Measurements from ENCODE around the gene DNAJC13. TPM values are rescaled to one million over a fixed set of nuclear protein-coding genes. Genes with fewer than 3 reads are reported as not detected.

The DNAJC13 gene
- total and polyA plus RNA-seq, 2 of the 8 experiments (the other 6 are each of a cell fraction or from before 2014, with no cell fraction given), result 7.9 to 28.8 TPM

GRCh38 chr3:132507657-132508056, 90.4 kb downstream of the DNAJC13 start:
- no peak overlapping the region for H2BK15ac ChIP-seq (ENCODE audit: low read length)
- no peak overlapping the region for H3K4me2 ChIP-seq (ENCODE audit: insufficient read depth in 1 of 2, low read depth in 2 of 2, low read length in 2 of 2)
- ChIA-PET POLR2A (ENCODE audit: partially characterized antibody) (no interaction called here), CTCF (ENCODE audit: partially characterized antibody) (no interaction called here)
- no peak for FAIRE-seq
- H3K4me1 ChIP-seq (replicated peaks in 1 of 4; ENCODE audit: control insufficient read depth in 3 of 4, insufficient read depth in 4 of 4, low read length in 3 of 4), result no peaks in the 10 kb centered on the region
- no peaks in the 10 kb centered on the region for H3K79me2 ChIP-seq (ENCODE audit: control insufficient read depth in 1 of 2, insufficient read depth in 2 of 2, low read length in 2 of 2)
- 95% methylated on average over 4 of the region's 4 CpGs; no CpG with 5 or more reads in 1 of the 2 experiments for WGBS, 2 experiments (ENCODE audit: extremely low coverage in 1 of 2, insufficient coverage in 1 of 2, insufficient read length in 1 of 2, insufficient replicate concordance in 2 of 2, low coverage in 1 of 2, low lambda C conversion rate in 2 of 2, missing lambda C conversion rate in 1 of 2)
- no peak overlapping the region for H2BK20ac ChIP-seq (ENCODE audit: low read length)
- peaks cover 0 to 1% (median 0%) of the 10 kb centered on the region in 4 experiments; a peak in 1 of 7 replicates for H3K27me3 ChIP-seq (replicated peaks in 1 of 4; ENCODE audit: control insufficient read depth in 3 of 4, extremely low read depth in 1 of 4, insufficient read depth in 3 of 4, low read length in 3 of 4)
- no peak overlapping the region for H2BK5ac ChIP-seq (ENCODE audit: low read depth, low read length)
- no peak overlapping the region for H3K4me3 ChIP-seq (ENCODE audit: extremely low read depth in 1 of 4, insufficient read depth in 2 of 4, low read depth in 3 of 4, low read length in 4 of 4)
- no peak overlapping the region for H2BK120ac ChIP-seq (replicated peaks; ENCODE audit: low read depth, low read length)
- no peak overlapping the region for H3K9ac ChIP-seq (replicated peaks in 1 of 4; ENCODE audit: extremely low read depth in 1 of 4, low read depth in 3 of 4, low read length in 3 of 4)
- no peak overlapping the region for H3K27ac ChIP-seq (ENCODE audit: low read depth, low read length)
- no peak overlapping the region for H3K56ac ChIP-seq (replicated peaks; ENCODE audit: insufficient read length, low read depth, low read length)
- H3K18ac ChIP-seq (ENCODE audit: extremely low read depth, low read length), result no peak overlapping the region
- H4K5ac ChIP-seq (ENCODE audit: insufficient read length, low read depth, low read length), result no peak overlapping the region
- no peak overlapping the region for H3K4ac ChIP-seq (replicated peaks; ENCODE audit: insufficient read length, low read depth, low read length)
- H2AFZ ChIP-seq (ENCODE audit: low read length), result no peak overlapping the region
- no peaks in the 10 kb centered on the region for H3K23me2 ChIP-seq (ENCODE audit: low read depth, low read length)
- no peak overlapping the region for H2BK12ac ChIP-seq (ENCODE audit: low read depth, low read length)
- H4K8ac ChIP-seq (ENCODE audit: extremely low read depth, insufficient read depth, low read length), result no peak overlapping the region
- H4K91ac ChIP-seq (replicated peaks; ENCODE audit: insufficient read length, low read length), result no peak overlapping the region
- H3K79me1 ChIP-seq (ENCODE audit: low read depth, low read length), result no peaks in the 10 kb centered on the region
- no peak overlapping the region for H3K14ac ChIP-seq (ENCODE audit: insufficient read length)
- no peaks in the 10 kb centered on the region for H3K9me3 ChIP-seq (ENCODE audit: insufficient read depth in 2 of 2, low read depth in 1 of 2, low read length in 1 of 2)
- no peaks in the 10 kb centered on the region for H4K20me1 ChIP-seq (replicated peaks in 1 of 2; ENCODE audit: control insufficient read depth in 1 of 2, insufficient read depth in 2 of 2, low read length in 2 of 2)
- no peak overlapping the region for H3K23ac ChIP-seq (ENCODE audit: insufficient read length)
- DNase-seq (ENCODE audit: low read depth in 1 of 2, low spot score in 2 of 2), result no peak
- no peak overlapping the region for H2AK5ac ChIP-seq (ENCODE audit: low read depth, low read length)
- TF ChIP-seq KDM1A (IDR thresholded peaks at IDR 0.05; ENCODE audit: borderline replicate concordance, low read length), result no peak
- TF ChIP-seq BRCA1 (IDR thresholded peaks at IDR 0.05; ENCODE audit: low read depth, low read length), result no peak
- TF ChIP-seq CBX8 (IDR thresholded peaks at IDR 0.05; ENCODE audit: borderline replicate concordance, low read depth, low read length), result no peak
- TF ChIP-seq BACH1 (IDR thresholded peaks at IDR 0.05; ENCODE audit: low read length), result no peak
- no peak for TF ChIP-seq JUN (IDR thresholded peaks at IDR 0.05; ENCODE audit: low read depth, low read length)
- no peak for TF ChIP-seq CREB1 (IDR thresholded peaks at IDR 0.05)
- H3K36me3 ChIP-seq (ENCODE audit: control insufficient read depth in 2 of 4, insufficient read depth in 4 of 4, low read length in 3 of 4), result peaks cover 7 to 62% (median 36%) of the 10 kb centered on the region in 4 experiments; a peak in 7 of 8 replicates
